Subcutaneous abdominal adipose tissue (tissue), 5 donors: ENCODE measurements around the gene SACM1L.

Experiments used
- H3K27ac ChIP-seq: one replicate; pipeline ENCODE4 v1.7.0; 2013; ENCODE audit warnings: low read depth, mild to moderate bottlenecking, inconsistent platforms, low read length, moderate library complexity
- H3K27me3 ChIP-seq, 5 donors: one replicate each; pipeline ENCODE4 v1.7.0; 2013; ENCODE audit warnings: low read length in 5 of 5, inconsistent platforms in 1 of 5; ENCODE audit not compliant: control insufficient read depth in 5 of 5, insufficient read depth in 4 of 5
- H3K36me3 ChIP-seq, 5 donors: one replicate each; pipeline ENCODE4 v1.7.0; 2013; ENCODE audit warnings: low read length in 5 of 5; ENCODE audit not compliant: control insufficient read depth in 5 of 5, insufficient read depth in 5 of 5
- H3K4me1 ChIP-seq, 5 donors: one replicate each; pipeline ENCODE4 v1.7.0; 2013; ENCODE audit warnings: low read length in 5 of 5, mild to moderate bottlenecking in 3 of 5, moderate library complexity in 1 of 5; ENCODE audit not compliant: control insufficient read depth in 5 of 5, insufficient read depth in 5 of 5
- H3K4me3 ChIP-seq, 5 donors: one replicate each; pipeline ENCODE4 v1.7.0; 2013; ENCODE audit warnings: low read length in 5 of 5, low read depth in 1 of 5
- H3K9ac ChIP-seq, 5 donors: one replicate each; pipeline ENCODE4 v1.7.0; 2013; ENCODE audit warnings: low read length in 5 of 5, mild to moderate bottlenecking in 4 of 5, moderate library complexity in 3 of 5
- H3K9me3 ChIP-seq, 5 donors: one replicate each; pipeline ENCODE4 v1.7.0; 2013; ENCODE audit warnings: low read length in 5 of 5; ENCODE audit not compliant: control insufficient read depth in 5 of 5
- donor health status: healthy.
- donor health status: healthy.
- donor health status: healthy.
- donor health status: healthy.
- donor health status: healthy.

The SACM1L gene

DNA sequence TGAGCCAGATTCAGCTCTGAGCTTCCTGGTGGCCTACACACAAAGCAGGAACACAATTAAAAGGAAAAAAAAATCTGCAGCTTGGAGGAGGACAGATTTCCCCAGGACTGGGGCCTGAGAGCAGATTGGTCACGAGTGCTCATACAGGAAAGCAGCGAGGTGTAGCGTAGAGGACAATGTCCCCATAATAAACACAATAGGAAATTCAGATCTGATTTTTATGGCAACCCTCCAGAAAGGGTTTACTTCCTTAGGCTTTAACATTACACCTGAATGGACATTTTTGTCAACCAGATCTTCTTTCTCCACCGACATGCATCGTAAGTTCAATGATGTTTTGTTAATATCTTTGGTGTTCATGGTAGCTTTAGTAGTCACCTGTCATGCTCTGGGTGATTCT is 83.9 kb downstream of the SACM1L start:
- Histone ChIP-seq H3K4me3 (no peak overlapping the region), H3K9ac (no peak overlapping the region), H3K4me1 (no peaks in the 10 kb centered on the region), H3K36me3 (no peaks in the 10 kb centered on the region), H3K27ac (no peak overlapping the region), H3K27me3 (peaks cover 0 to 13% (median 9%) of the 10 kb centered on the region in 5 donors), H3K9me3 (no peaks in the 10 kb centered on the region)

DNA sequence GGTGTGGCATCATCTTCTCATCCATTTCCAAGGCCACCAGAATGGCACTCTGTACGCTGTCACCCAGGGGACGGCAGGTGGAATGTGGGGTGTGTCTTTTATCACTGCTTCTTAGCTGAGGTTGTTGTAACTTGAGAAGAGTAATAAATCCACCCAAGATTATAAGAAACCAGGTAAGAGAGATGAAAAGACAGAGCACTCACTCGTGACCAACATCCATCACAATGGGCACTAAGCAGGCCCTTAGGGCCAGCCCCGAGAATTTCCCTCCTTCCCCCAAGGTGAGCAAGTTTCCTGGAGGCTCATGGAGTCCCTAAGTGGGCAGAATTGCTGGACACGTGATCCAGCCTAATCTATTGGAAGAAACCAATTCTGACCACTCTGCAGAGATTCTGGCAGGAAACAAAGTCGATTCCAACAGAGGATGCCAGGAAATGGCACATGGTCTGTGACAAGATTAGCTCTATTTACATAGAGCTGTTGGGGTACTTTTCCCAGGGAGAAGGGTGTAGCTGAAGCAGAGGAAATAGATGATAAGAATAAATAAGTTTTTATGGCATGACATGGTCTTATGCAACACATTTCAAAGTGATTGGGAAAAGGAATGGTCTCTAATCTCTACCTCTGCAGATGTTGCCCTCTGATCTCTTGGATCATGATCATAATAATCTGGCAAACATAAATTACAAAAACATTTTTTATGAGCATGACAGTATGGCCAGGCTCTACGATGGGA is 84.7 kb downstream of the SACM1L start:
- H3K9ac ChIP-seq = no peak overlapping the region
- H3K9me3 ChIP-seq = no peaks in the 10 kb centered on the region
- no peaks in the 10 kb centered on the region for H3K36me3 ChIP-seq
- no peak overlapping the region for H3K4me3 ChIP-seq
- no peaks in the 10 kb centered on the region for H3K4me1 ChIP-seq
- H3K27ac ChIP-seq = no peak overlapping the region
- H3K27me3 ChIP-seq = peaks cover 0 to 13% (median 9%) of the 10 kb centered on the region in 5 donors

DNA sequence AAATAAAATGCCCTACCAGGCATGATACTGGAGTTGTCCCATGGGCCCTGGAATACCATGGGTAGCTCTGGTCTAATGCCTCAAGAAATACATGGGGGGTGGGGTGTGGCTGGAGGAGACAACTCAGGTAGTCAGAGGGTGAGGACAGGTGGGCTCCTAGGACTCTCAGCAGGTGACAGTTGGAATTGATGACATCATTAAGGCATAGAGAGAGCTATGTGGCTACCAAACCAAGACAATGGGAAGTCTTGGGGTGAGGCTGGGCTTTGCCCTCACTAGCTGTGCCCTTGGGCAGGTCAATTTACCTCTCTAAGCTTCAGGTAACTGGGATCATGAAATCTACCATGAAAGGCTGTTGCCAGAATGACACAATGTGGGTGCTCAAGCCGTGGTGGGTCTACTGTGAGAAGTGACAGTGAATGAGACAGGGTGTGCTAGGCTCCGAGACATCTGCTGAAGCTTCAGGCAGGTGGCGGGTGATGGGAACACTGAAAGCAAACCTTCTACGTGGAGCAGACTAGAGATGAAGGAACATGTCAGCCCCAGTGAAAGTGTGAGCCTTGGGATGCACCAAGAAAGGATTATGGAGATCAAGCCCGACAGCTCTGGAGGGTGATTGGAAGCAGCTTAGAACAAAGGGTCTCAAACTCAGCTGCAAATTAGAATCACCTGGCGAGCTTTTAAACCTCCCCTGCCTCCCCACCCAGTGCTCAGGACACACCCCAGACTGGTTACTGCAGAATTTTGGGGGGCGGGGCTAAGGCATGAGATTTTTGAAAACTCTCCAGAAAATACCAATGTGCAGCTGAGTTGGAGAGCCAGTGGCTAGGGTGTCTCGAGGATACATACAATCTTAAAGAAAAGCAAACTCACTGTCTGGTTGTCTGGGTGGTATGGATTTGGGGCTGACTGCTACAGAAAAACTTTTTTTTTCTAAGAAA is 85.7 kb downstream of the SACM1L start:
- H3K27ac ChIP-seq = no peak overlapping the region
- H3K4me3 ChIP-seq = no peak overlapping the region
- peaks cover 0 to 13% (median 9%) of the 10 kb centered on the region in 5 donors for H3K27me3 ChIP-seq
- H3K4me1 ChIP-seq = no peaks in the 10 kb centered on the region
- H3K36me3 ChIP-seq = no peaks in the 10 kb centered on the region
- H3K9ac ChIP-seq = no peak overlapping the region
- no peaks in the 10 kb centered on the region for H3K9me3 ChIP-seq

DNA sequence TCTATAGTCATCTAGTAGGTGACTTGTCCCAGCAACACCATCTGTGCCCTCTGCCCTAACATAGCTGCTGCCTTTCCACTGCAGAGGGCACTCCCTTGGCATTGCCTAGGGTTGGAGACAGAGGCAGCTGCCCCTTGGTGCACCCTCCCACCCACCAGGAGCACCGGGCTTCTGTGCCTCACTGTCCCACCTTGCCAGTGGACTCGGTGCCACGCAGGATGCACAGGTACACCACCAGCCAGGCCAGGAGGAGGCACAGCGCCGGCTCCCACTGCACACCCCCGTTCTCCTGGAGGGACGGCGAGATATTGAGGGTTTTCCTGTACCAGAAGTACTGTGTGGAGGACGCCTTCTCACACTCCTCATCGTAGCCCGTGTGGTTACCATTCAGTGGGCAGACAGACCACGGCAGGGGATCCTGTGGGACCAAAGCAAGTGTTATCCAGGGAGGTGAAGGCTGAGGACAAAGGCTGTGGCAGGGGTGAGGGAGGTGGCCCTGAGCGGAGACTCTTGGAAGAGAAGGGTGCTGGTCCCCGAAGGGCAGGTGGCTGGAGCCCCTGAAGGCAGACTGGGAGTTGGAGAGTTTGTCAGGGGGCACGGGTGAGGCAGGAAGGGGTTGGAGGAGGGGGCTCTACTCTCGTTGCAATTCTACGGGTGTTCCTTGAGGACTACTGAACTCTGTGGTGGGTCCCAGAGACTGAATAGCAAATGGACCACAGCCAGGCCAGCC is 86.5 kb downstream of the SACM1L start:
- no peak overlapping the region for H3K9ac ChIP-seq
- H3K4me1 ChIP-seq = no peaks in the 10 kb centered on the region
- peaks cover 0 to 16% (median 8%) of the 10 kb centered on the region in 5 donors for H3K27me3 ChIP-seq
- no peaks in the 10 kb centered on the region for H3K9me3 ChIP-seq
- H3K27ac ChIP-seq = no peak overlapping the region
- no peaks in the 10 kb centered on the region for H3K36me3 ChIP-seq
- no peak overlapping the region for H3K4me3 ChIP-seq

DNA sequence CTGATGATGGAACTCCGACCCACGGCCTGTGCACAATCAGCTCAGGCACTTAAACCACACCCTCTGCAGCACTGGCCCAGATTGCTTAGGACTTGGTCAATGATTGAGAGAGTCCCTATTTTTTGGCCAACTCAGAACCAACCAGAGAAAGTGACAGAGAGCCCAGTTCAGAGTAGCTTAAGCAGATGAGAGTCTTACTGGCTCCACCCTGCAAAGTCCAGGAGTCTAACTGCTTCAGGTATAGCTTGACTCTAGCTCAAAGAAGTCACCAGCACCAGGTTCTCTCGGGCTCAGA is 87.1 kb downstream of the SACM1L start:
- Histone ChIP-seq H3K27me3 (peaks cover 0 to 15% (median 3%) of the 10 kb centered on the region in 5 donors), H3K9ac (no peak overlapping the region), H3K9me3 (no peaks in the 10 kb centered on the region), H3K4me3 (no peak overlapping the region), H3K27ac (no peak overlapping the region), H3K4me1 (no peaks in the 10 kb centered on the region), H3K36me3 (no peaks in the 10 kb centered on the region)

DNA sequence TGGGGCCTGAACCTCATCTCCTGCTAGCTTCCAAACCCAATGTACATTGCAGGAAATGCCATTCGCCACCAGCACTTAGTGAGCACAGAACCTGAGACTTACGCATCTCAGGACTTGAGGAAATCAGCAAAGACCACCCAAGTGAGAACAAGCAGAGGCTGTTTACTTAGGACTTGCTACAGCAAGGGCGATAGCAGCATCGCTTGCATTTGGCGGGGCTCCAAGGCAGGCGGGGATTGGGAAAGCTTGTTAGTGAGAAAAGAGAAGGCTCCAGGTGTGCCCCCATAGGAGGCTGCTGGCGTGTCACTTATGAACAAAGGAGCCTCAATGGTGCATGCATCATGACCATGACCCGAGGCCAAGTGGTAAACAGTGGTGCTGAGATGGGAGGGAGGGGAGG is 87.4 kb downstream of the SACM1L start:
- no peaks in the 10 kb centered on the region for H3K9me3 ChIP-seq
- H3K36me3 ChIP-seq = no peaks in the 10 kb centered on the region
- H3K9ac ChIP-seq = no peak overlapping the region
- H3K27ac ChIP-seq = no peak overlapping the region
- H3K27me3 ChIP-seq = peaks cover 0 to 14% (median 0%) of the 10 kb centered on the region in 5 donors
- H3K4me3 ChIP-seq = no peak overlapping the region
- no peaks in the 10 kb centered on the region for H3K4me1 ChIP-seq

DNA sequence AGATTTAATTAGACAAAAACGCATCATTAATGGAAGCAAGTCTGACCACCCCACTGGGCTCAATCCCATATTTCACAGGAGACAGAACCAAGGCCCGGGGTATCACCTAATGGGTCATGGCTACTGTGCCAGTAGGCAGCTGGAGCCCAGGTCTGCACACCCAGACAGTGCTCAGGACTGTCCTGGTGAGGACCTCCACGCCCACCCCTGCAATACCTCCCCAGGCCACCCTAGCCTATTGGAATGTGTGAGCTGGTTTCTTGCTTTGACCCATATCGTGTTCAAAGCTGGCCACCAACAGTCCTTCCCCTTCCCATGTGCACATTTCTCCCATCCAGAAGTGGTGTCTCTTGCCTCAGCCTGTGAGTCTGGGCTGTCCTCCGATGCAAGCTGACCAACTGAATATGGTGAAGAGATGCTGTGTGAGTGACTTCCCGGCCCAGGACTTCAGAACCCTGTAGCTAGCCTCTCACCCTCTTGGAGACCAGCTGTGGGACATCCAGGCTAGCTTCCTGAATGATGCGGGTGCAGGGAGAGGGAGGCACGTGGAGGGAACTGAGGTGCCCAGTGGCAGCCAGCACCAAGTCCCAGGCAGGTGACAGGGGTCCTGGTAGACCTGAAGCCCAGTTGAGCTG is 88.0 kb downstream of the SACM1L start:
- no peaks in the 10 kb centered on the region for H3K4me1 ChIP-seq

DNA sequence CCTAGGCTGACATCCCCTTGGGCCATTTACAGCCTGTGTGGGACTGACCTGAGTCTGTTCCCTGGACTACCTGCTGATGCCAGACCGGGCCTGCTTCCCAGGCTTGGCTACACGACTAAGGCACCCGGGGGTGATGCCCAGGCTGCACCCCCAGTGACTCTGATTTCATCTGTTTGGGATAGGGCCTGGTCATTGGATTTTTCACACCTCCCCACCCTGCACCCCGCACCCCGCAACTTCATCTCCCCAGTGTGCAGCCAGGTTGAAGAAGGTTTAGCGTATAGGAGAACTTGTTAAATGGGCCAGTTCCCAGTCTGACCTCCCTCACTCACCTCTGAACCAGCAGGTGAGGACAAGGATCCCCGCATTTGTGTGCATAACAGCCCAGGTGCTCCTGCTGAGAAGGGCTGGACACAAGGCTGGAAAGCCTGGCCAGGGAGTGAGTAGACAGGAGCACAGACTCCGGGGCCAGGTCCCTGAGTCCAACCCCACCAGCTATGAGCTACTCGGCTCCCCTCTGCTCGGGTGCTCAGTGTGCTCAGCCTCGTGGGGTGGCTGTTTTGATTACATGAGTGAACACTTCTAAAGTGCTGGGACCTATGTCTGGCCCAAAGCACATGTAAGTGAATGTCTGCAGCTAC is 88.7 kb downstream of the SACM1L start:
- Histone ChIP-seq H3K27ac (no peak overlapping the region), H3K4me3 (no peak overlapping the region), H3K9ac (no peak overlapping the region), H3K36me3 (no peaks in the 10 kb centered on the region), H3K9me3 (no peaks in the 10 kb centered on the region), H3K27me3 (peaks cover 0 to 14% (median 0%) of the 10 kb centered on the region in 5 donors), H3K4me1 (no peaks in the 10 kb centered on the region)

More for the DNA sequence above, 88.0 kb downstream of the SACM1L start:
- H3K4me3 ChIP-seq = no peak overlapping the region
- H3K27me3 ChIP-seq = peaks cover 0 to 14% (median 0%) of the 10 kb centered on the region in 5 donors
- H3K9me3 ChIP-seq = no peaks in the 10 kb centered on the region
- no peak overlapping the region for H3K9ac ChIP-seq
- H3K27ac ChIP-seq = no peak overlapping the region
- H3K36me3 ChIP-seq = no peaks in the 10 kb centered on the region

DNA sequence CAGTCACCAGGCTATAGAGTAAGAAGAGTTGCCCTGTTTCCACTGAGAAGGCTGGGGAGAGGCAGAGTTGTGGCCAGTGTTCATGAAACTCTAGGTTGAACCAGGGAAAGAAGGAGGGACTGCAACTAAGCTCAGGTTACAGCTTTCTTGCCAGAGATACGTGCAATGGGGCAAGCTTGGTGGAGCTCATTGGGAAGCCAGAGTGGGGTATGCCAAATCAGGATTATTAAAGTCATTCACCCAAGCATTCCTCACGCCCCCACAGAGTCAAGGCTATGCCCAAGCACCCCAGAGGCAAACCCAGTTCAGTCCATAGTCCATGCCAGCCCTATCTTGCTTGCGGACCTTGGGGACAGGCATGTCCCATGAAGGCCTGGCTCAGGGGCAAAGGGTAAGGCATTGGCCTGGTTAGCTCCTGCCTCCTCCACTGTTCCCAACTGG is 89.6 kb downstream of the SACM1L start:
- Histone ChIP-seq H3K9ac (no peak overlapping the region), H3K36me3 (no peaks in the 10 kb centered on the region), H3K4me1 (no peaks in the 10 kb centered on the region), H3K27ac (no peak overlapping the region), H3K9me3 (no peaks in the 10 kb centered on the region), H3K27me3 (peaks cover 0 to 14% (median 0%) of the 10 kb centered on the region in 5 donors), H3K4me3 (no peak overlapping the region)
